ENCODE data around the gene BMP10.

DNA sequence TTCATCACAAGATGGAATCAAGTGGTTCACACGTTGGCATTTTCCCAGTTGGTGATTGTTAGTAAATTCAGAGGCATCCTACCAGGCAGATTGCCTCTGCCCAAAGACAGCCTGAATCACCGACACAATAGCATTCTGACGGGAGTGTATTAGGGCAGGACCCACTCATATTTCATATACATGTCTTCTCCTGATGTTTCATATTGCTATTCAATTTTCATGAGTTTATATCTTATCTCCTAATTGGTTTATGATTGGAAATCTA, 14.5 kb upstream of the BMP10 start:
- TF ChIP-seq, protein P1, sequence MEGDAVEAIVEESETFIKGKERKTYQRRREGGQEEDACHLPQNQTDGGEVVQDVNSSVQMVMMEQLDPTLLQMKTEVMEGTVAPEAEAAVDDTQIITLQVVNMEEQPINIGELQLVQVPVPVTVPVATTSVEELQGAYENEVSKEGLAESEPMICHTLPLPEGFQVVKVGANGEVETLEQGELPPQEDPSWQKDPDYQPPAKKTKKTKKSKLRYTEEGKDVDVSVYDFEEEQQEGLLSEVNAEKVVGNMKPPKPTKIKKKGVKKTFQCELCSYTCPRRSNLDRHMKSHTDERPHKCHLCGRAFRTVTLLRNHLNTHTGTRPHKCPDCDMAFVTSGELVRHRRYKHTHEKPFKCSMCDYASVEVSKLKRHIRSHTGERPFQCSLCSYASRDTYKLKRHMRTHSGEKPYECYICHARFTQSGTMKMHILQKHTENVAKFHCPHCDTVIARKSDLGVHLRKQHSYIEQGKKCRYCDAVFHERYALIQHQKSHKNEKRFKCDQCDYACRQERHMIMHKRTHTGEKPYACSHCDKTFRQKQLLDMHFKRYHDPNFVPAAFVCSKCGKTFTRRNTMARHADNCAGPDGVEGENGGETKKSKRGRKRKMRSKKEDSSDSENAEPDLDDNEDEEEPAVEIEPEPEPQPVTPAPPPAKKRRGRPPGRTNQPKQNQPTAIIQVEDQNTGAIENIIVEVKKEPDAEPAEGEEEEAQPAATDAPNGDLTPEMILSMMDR (IDR thresholded peaks at IDR 0.05; ENCODE audit: borderline replicate concordance, extremely low read depth, low read length, poor library complexity, severe bottlenecking): no peak
- no peak for TF ChIP-seq EZH2 (IDR thresholded peaks at IDR 0.05; ENCODE audit: borderline replicate concordance, low read depth, low read length, severe bottlenecking)

Measured in DND-41 (cell line).